Measurements from ENCODE around the gene IL18R1. TPM values are rescaled to one million over a fixed set of nuclear protein-coding genes. Genes with fewer than 3 reads are reported as not detected.

IL18R1 gene
- total RNA-seq, 1 donor, result 4.0 TPM

DNA sequence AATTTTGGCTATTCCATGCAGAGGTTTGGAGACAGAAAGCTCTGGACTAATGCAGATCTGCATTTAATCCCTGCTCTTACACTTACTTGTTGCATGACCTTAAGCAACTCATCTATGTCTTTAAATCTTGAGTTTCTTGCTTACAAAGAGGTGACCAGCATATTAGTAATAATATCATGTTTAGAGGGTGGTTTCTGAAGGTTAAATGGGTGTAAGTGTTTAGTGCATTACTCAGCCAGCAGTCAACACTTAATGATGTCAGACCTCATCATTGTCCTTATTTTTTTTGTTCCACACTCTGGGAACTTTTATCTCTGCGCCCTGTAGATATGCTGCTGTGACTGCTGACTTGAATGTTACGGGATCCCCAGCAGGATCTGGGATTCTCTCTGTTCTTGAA is 42.6 kb upstream of the IL18R1 start:
- H2AFZ ChIP-seq (ENCODE audit: low read length), result no peak overlapping the region
- no peak overlapping the region for H3K4me3 ChIP-seq (ENCODE audit: insufficient read depth, low read length)
- H3K27ac ChIP-seq (ENCODE audit: low read depth, low read length), result peak overlapping the region; percentile 8
- DNase-seq (ENCODE audit: insufficient read length, low spot score, missing footprints), result peak; percentile 78
- peaks cover 10% of the 10 kb centered on the region for H3K4me1 ChIP-seq (ENCODE audit: insufficient read depth, low read length)
- H3K9me3 ChIP-seq (ENCODE audit: low read depth, low read length), result no peaks in the 10 kb centered on the region
- peak overlapping the region; percentile 43 for H3K4me2 ChIP-seq (ENCODE audit: insufficient read depth, low read length)
- H3K27me3 ChIP-seq (ENCODE audit: insufficient read depth, low read length), result peaks cover 6% of the 10 kb centered on the region
- H3K79me2 ChIP-seq (ENCODE audit: insufficient read depth, low read length), result no peaks in the 10 kb centered on the region
- H3K36me3 ChIP-seq (ENCODE audit: insufficient read depth, low read length), result no peaks in the 10 kb centered on the region
- no peaks in the 10 kb centered on the region for H4K20me1 ChIP-seq (ENCODE audit: insufficient read depth, low read length)
- TF ChIP-seq, protein P1, sequence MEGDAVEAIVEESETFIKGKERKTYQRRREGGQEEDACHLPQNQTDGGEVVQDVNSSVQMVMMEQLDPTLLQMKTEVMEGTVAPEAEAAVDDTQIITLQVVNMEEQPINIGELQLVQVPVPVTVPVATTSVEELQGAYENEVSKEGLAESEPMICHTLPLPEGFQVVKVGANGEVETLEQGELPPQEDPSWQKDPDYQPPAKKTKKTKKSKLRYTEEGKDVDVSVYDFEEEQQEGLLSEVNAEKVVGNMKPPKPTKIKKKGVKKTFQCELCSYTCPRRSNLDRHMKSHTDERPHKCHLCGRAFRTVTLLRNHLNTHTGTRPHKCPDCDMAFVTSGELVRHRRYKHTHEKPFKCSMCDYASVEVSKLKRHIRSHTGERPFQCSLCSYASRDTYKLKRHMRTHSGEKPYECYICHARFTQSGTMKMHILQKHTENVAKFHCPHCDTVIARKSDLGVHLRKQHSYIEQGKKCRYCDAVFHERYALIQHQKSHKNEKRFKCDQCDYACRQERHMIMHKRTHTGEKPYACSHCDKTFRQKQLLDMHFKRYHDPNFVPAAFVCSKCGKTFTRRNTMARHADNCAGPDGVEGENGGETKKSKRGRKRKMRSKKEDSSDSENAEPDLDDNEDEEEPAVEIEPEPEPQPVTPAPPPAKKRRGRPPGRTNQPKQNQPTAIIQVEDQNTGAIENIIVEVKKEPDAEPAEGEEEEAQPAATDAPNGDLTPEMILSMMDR (IDR thresholded peaks at IDR 0.05; ENCODE audit: extremely low read depth, low read depth, low read length), result no peak

DNA sequence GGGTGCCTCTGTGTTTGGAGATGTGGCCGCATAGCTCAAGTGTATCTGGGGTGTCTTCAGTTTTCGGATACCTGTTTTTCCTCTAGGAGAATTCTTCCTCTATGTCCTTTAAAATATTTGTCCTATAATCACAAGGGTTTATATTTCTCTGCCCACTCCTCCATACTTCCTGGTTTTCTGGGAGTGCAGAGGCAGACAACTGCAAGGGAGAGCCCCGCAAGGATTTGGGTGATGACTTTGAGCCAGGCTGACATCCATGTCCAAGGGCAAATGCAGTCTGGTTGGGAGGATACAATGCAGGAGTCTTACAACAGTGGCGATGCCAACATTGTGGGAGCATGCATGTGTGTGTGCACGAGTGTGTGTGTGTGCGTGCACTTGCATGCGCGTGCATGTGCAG is 42.1 kb upstream of the IL18R1 start:
- Histone ChIP-seq H4K20me1 (ENCODE audit: insufficient read depth, low read length) (no peaks in the 10 kb centered on the region), H3K4me3 (ENCODE audit: insufficient read depth, low read length) (no peak overlapping the region), H3K4me2 (ENCODE audit: insufficient read depth, low read length) (peak overlapping the region; percentile 43), H3K27ac (ENCODE audit: low read depth, low read length) (peak overlapping the region; percentile 8), H3K79me2 (ENCODE audit: insufficient read depth, low read length) (no peaks in the 10 kb centered on the region), H2AFZ (ENCODE audit: low read length) (no peak overlapping the region), H3K36me3 (ENCODE audit: insufficient read depth, low read length) (no peaks in the 10 kb centered on the region), H3K4me1 (ENCODE audit: insufficient read depth, low read length) (peaks cover 10% of the 10 kb centered on the region), H3K27me3 (ENCODE audit: insufficient read depth, low read length) (peaks cover 6% of the 10 kb centered on the region), H3K9me3 (ENCODE audit: low read depth, low read length) (no peaks in the 10 kb centered on the region)
- no peak for DNase-seq (ENCODE audit: insufficient read length, low spot score, missing footprints)
- TF ChIP-seq, protein P1 (IDR thresholded peaks at IDR 0.05; ENCODE audit: extremely low read depth, low read depth, low read length), result no peak

DNA sequence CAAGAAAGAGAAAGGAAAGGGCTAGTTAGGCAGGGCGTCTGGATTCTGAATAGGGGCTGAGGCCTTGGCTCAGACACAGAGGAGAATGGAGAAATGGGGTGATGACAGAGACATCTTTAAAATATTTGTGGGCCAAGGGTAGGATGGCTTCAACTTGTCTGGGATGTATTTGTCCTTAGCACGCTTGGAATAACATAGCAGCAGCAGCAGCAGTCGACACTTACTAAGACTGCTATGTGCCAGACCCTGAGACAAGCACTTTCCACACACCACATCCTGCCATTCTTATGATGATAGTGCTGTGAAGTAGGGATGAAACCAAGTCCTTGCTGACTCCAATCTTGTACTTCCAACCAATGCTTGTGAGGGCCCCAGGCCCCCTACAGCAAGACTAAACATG is 41.6 kb upstream of the IL18R1 start:
- TF ChIP-seq, protein P1 (IDR thresholded peaks at IDR 0.05; ENCODE audit: extremely low read depth, low read depth, low read length), result no peak
- H3K4me2 ChIP-seq (ENCODE audit: insufficient read depth, low read length), result no peak overlapping the region
- DNase-seq (ENCODE audit: insufficient read length, low spot score, missing footprints), result peak; percentile 31

DNA sequence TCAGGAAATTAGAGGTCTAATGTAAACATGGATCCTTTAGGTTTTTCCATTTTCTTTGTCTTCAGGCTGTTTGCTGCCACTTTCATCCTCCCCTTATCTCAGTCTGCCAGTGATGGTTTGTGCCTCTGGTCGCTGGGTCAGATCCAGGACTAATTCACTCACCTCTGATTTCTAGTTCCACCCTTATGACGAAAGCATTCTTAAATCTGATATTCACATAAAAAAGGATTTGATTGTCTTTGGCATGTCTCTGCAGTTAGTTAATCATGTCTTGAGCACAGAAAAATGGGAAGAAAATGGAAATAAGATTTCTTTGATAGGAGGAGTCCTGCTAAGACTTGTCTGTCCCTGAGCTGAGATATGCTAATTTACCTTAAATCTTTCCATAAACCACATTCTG is 39.7 kb upstream of the IL18R1 start:
- H2AFZ ChIP-seq (ENCODE audit: low read length), result no peak overlapping the region
- H3K79me2 ChIP-seq (ENCODE audit: insufficient read depth, low read length), result no peaks in the 10 kb centered on the region
- H4K20me1 ChIP-seq (ENCODE audit: insufficient read depth, low read length), result no peaks in the 10 kb centered on the region
- no peak overlapping the region for H3K27ac ChIP-seq (ENCODE audit: low read depth, low read length)
- no peaks in the 10 kb centered on the region for H3K36me3 ChIP-seq (ENCODE audit: insufficient read depth, low read length)
- no peak overlapping the region for H3K4me3 ChIP-seq (ENCODE audit: insufficient read depth, low read length)
- DNase-seq (ENCODE audit: insufficient read length, low spot score, missing footprints), result no peak
- peaks cover 5% of the 10 kb centered on the region for H3K27me3 ChIP-seq (ENCODE audit: insufficient read depth, low read length)
- no peak overlapping the region for H3K4me2 ChIP-seq (ENCODE audit: insufficient read depth, low read length)
- TF ChIP-seq, protein P1 (IDR thresholded peaks at IDR 0.05; ENCODE audit: extremely low read depth, low read depth, low read length), result no peak
- peaks cover 10% of the 10 kb centered on the region for H3K4me1 ChIP-seq (ENCODE audit: insufficient read depth, low read length)
- H3K9me3 ChIP-seq (ENCODE audit: low read depth, low read length), result no peaks in the 10 kb centered on the region

More for the DNA sequence above, 41.6 kb upstream of the IL18R1 start:
- H3K4me1 ChIP-seq (ENCODE audit: insufficient read depth, low read length), result peaks cover 10% of the 10 kb centered on the region
- no peaks in the 10 kb centered on the region for H3K36me3 ChIP-seq (ENCODE audit: insufficient read depth, low read length)
- H3K27me3 ChIP-seq (ENCODE audit: insufficient read depth, low read length), result peaks cover 5% of the 10 kb centered on the region
- H3K4me3 ChIP-seq (ENCODE audit: insufficient read depth, low read length), result no peak overlapping the region
- H3K79me2 ChIP-seq (ENCODE audit: insufficient read depth, low read length), result no peaks in the 10 kb centered on the region
- no peaks in the 10 kb centered on the region for H3K9me3 ChIP-seq (ENCODE audit: low read depth, low read length)
- no peak overlapping the region for H2AFZ ChIP-seq (ENCODE audit: low read length)
- no peaks in the 10 kb centered on the region for H4K20me1 ChIP-seq (ENCODE audit: insufficient read depth, low read length)
- H3K27ac ChIP-seq (ENCODE audit: low read depth, low read length), result no peak overlapping the region
